H9 (cell line): Measurements from ENCODE around the gene TTYH1. TPM values are rescaled to one million over a fixed set of nuclear protein-coding genes. Genes with fewer than 3 reads are reported as not detected.

Source experiments
- DNase-seq: peaks from one replicate; pipeline ENCODE4 v3.0.0-alpha.2; 2017
- H2AFZ ChIP-seq: one replicate; pipeline ENCODE4 v1.6.1; 2013; ENCODE audit warnings: mild to moderate bottlenecking, low read length, control low read depth, moderate library complexity
- H2AK5ac ChIP-seq: 2 replicates; pipeline ENCODE4 v1.6.1; 2013; ENCODE audit warnings: low read length, control low read depth, mixed read lengths; ENCODE audit not compliant: insufficient read length
- H2BK120ac ChIP-seq: one replicate; pipeline ENCODE4 v1.6.1; 2013; ENCODE audit warnings: low read depth, mild to moderate bottlenecking, low read length, control low read depth, inconsistent platforms; ENCODE audit not compliant: poor library complexity, severe bottlenecking
- H2BK12ac ChIP-seq: 2 replicates; pipeline ENCODE4 v1.6.1; 2013; ENCODE audit warnings: low read length, control low read depth, mixed read lengths, low read depth; ENCODE audit not compliant: insufficient read length
- H2BK15ac ChIP-seq: 2 replicates; pipeline ENCODE4 v1.6.1; 2013; ENCODE audit warnings: low read depth, low read length, control low read depth
- H2BK20ac ChIP-seq: one replicate; pipeline ENCODE4 v1.6.1; 2013; ENCODE audit warnings: low read depth, mild to moderate bottlenecking, low read length, control low read depth, inconsistent platforms; ENCODE audit not compliant: poor library complexity, severe bottlenecking
- H2BK5ac ChIP-seq: 2 replicates; pipeline ENCODE4 v1.6.1; 2013; ENCODE audit warnings: low read length, control low read depth, mixed read lengths; ENCODE audit not compliant: insufficient read length
- H3K14ac ChIP-seq: 2 replicates; pipeline ENCODE4 v1.6.1; 2013; ENCODE audit warnings: low read length, control low read depth; ENCODE audit not compliant: insufficient read depth
- H3K18ac ChIP-seq: 2 replicates; pipeline ENCODE4 v1.6.1; 2013; ENCODE audit warnings: low read depth, mild to moderate bottlenecking, mixed read lengths, low read length, control low read depth; ENCODE audit not compliant: insufficient read length
- H3K23ac ChIP-seq: 2 replicates; pipeline ENCODE4 v1.6.1; 2013; ENCODE audit warnings: low read length, control low read depth, mixed read lengths, low read depth; ENCODE audit not compliant: insufficient read length
- H3K23me2 ChIP-seq: 2 replicates; pipeline ENCODE4 v1.6.1; 2013; ENCODE audit warnings: low read depth, mild to moderate bottlenecking, mixed read lengths, low read length, control low read depth; ENCODE audit not compliant: insufficient read length, poor library complexity, severe bottlenecking
- H3K27ac ChIP-seq: 2 replicates; pipeline ENCODE4 v1.5.1; 2013; ENCODE audit warnings: low read length, control low read depth, mixed read lengths, low read depth; ENCODE audit not compliant: insufficient read length
- H3K27me3 ChIP-seq: 2 replicates; pipeline ENCODE4 v1.6.1; 2013; ENCODE audit warnings: low read length, control low read depth, inconsistent platforms; ENCODE audit not compliant: insufficient read depth
- H3K4ac ChIP-seq: 2 replicates; pipeline ENCODE4 v1.6.1; 2013; ENCODE audit warnings: low read depth, mild to moderate bottlenecking, control low read depth, inconsistent platforms, low read length, moderate library complexity
- H3K4me1 ChIP-seq: 2 replicates; pipeline ENCODE4 v1.6.1; 2013; ENCODE audit warnings: low read length, control low read depth, inconsistent platforms; ENCODE audit not compliant: insufficient read depth
- H3K4me2 ChIP-seq: 2 replicates; pipeline ENCODE4 v1.6.1; 2013; ENCODE audit warnings: low read length, control low read depth, mixed read lengths; ENCODE audit not compliant: insufficient read length, insufficient read depth
- H3K56ac ChIP-seq: 2 replicates; pipeline ENCODE4 v1.6.1; 2013; ENCODE audit warnings: low read depth, mild to moderate bottlenecking, mixed read lengths, low read length, control low read depth; ENCODE audit not compliant: insufficient read length
- H3K79me1 ChIP-seq: 2 replicates; pipeline ENCODE4 v1.6.1; 2013; ENCODE audit warnings: low read depth, mild to moderate bottlenecking, moderate library complexity, low read length, control low read depth, inconsistent platforms; ENCODE audit not compliant: insufficient read depth, poor library complexity, severe bottlenecking
- H3K79me2 ChIP-seq: 2 replicates; pipeline ENCODE4 v1.6.1; 2013; ENCODE audit warnings: low read length, control low read depth, inconsistent platforms; ENCODE audit not compliant: insufficient read depth
- H3K9ac ChIP-seq: 2 replicates; pipeline ENCODE4 v1.6.1; 2013; ENCODE audit warnings: low read length, control low read depth, mixed read lengths; ENCODE audit not compliant: insufficient read length; ENCODE audit errors: extremely low read depth
- H3K9me3 ChIP-seq: one replicate; pipeline ENCODE4 v1.6.1; 2013; ENCODE audit warnings: low read depth, low read length, inconsistent platforms; ENCODE audit not compliant: control insufficient read depth
- H3T11ph ChIP-seq: one replicate; pipeline ENCODE4 v1.6.1; 2013; ENCODE audit warnings: mild to moderate bottlenecking, low read length, control low read depth, inconsistent platforms
- H4K20me1 ChIP-seq: one replicate; pipeline ENCODE4 v1.6.1; 2013; ENCODE audit not compliant: control insufficient read depth, insufficient read length, insufficient read depth
- H4K5ac ChIP-seq: 2 replicates; pipeline ENCODE4 v1.6.1; 2013; ENCODE audit warnings: low read depth, mild to moderate bottlenecking, mixed read lengths, low read length, control low read depth; ENCODE audit not compliant: insufficient read length
- H4K8ac ChIP-seq: replicated peaks from 2 replicates; pipeline ENCODE4 v1.6.1; 2013; ENCODE audit warnings: low read length, control low read depth, mixed read lengths, low read depth; ENCODE audit not compliant: insufficient read length
- H4K91ac ChIP-seq: 2 replicates; pipeline ENCODE4 v1.6.1; 2013; ENCODE audit warnings: low read depth, mild to moderate bottlenecking, moderate library complexity, mixed read lengths, low read length, control low read depth; ENCODE audit not compliant: insufficient read length
- H3K27ac Mint-ChIP-seq, 3 experiments: 2 replicates in 2 of 3; 3 replicates in 1 of 3; pipeline ENCODE4 v1.8.0; 2020 to 2021; ENCODE audit warnings: mixed read lengths in 3 of 3, mild to moderate bottlenecking in 1 of 3, moderate library complexity in 1 of 3
- H3K27me3 Mint-ChIP-seq: 2 replicates; pipeline ENCODE4 v1.8.0; 2021; ENCODE audit warnings: low read depth, mild to moderate bottlenecking, moderate library complexity, mixed read lengths
- H3K36me3 Mint-ChIP-seq, 3 experiments: 2 replicates in 2 of 3; 3 replicates in 1 of 3; pipeline ENCODE4 v1.8.0; 2020 to 2021; ENCODE audit warnings: low read depth in 3 of 3, mixed read lengths in 3 of 3; ENCODE audit not compliant: insufficient read depth in 1 of 3
- H3K4me1 Mint-ChIP-seq, 2 experiments: 2 replicates each; pipeline ENCODE4 v1.8.0; 2020; ENCODE audit warnings: mixed read lengths in 2 of 2
- H3K4me3 Mint-ChIP-seq, 2 experiments: 2 replicates in 1 of 2; 3 replicates in 1 of 2; pipeline ENCODE4 v1.8.0; 2020 to 2021; ENCODE audit warnings: mild to moderate bottlenecking in 2 of 2, mixed read lengths in 2 of 2, moderate library complexity in 1 of 2
- H3K9me3 Mint-ChIP-seq, 2 experiments: 2 replicates in 1 of 2; 3 replicates in 1 of 2; pipeline ENCODE4 v1.8.0; 2020; ENCODE audit warnings: mild to moderate bottlenecking in 2 of 2, mixed read lengths in 2 of 2, moderate library complexity in 1 of 2
- CTCF ChIP-seq: fragments of 200-600 bp; sonication (generic); conservative IDR thresholded peaks from 3 replicates; pipeline ENCODE4 v1.8.0; 2021; ENCODE audit warnings: antibody characterized with exemption, mild to moderate bottlenecking
- WGBS: extraction: QIAGEN DNeasy Blood & Tissue Kit; methylation state at CpG from one replicate; pipeline ENCODE4 v1.1.7; 2013; ENCODE audit warnings: missing lambda C conversion rate, low lambda C conversion rate, mixed read lengths; ENCODE audit not compliant: insufficient read length; ENCODE audit errors: extremely low coverage; 5-methylcytosine and 5-hydroxymethylcytosine counted together
- total RNA-seq: library from RNA; stranded (reverse); gene quantifications from 2 replicates; pipeline ENCODE4 v1.2.1, GENCODE V29; 2021

The TTYH1 gene
- total RNA-seq, 1 experiment from 2014 or later: 47.1 TPM

GRCh38 chr19:54420068-54420382, 4.8 kb downstream of the TTYH1 start:
- Histone ChIP-seq H2AK5ac (no peak overlapping the region), H3K27me3 (peaks cover 4% of the 10 kb centered on the region; the same call in 1 of the 2 replicates), H3K79me1 (no peaks in the 10 kb centered on the region), H3K9me3 (no peaks in the 10 kb centered on the region), H3K4me2 (peak overlapping the region; percentile 30), H4K8ac (no peak overlapping the region), H3K27ac (no peak overlapping the region), H3K23me2 (peaks cover 15% of the 10 kb centered on the region), H2BK12ac (no peak overlapping the region), H3K9ac (no peak overlapping the region), H4K5ac (no peak overlapping the region), H2AFZ (no peak overlapping the region), H2BK120ac (no peak overlapping the region), H3K4me1 (peaks cover 5% of the 10 kb centered on the region; the same call in 1 of the 2 replicates), H3T11ph (no peak overlapping the region), H4K91ac (no peak overlapping the region), H3K4ac (no peak overlapping the region), H3K56ac (no peak overlapping the region), H3K18ac (peak overlapping the region; percentile 77), H2BK15ac (no peak overlapping the region), H3K23ac (no peak overlapping the region), H2BK20ac (no peak overlapping the region), H2BK5ac (no peak overlapping the region), H3K14ac (peak overlapping the region; percentile 74), H4K20me1 (no peaks in the 10 kb centered on the region), H3K79me2 (no peaks in the 10 kb centered on the region)
- H3K4me1 Mint-ChIP-seq: peaks cover 41 to 51% of the 10 kb centered on the region in 2 experiments
- peaks cover 43% of the 10 kb centered on the region for H3K27me3 Mint-ChIP-seq
- DNase-seq: no peak
- H3K9me3 Mint-ChIP-seq: peaks cover 0 to 2% of the 10 kb centered on the region in 2 experiments; a peak in 3 of 5 replicates
- peaks cover 18 to 42% (median 37%) of the 10 kb centered on the region in 3 experiments; a peak in 6 of 7 replicates for H3K36me3 Mint-ChIP-seq
- H3K4me3 Mint-ChIP-seq: peak overlapping the region; percentile 27 to 67; a peak in 2 of 5 replicates
- H3K27ac Mint-ChIP-seq: peak overlapping the region; percentile 84 to 90 (median 89)
- WGBS: no CpG with 5 or more reads among the region's 10 CpGs
- TF ChIP-seq CTCF: no peak
